ENCODE measurements around the gene GDPD4. TPM values are rescaled to one million over a fixed set of nuclear protein-coding genes. Genes with fewer than 3 reads are reported as not detected.

GDPD4 gene
- polyA plus RNA-seq, 3 donors: not detected

- no peak overlapping the region for H3K27ac ChIP-seq (ENCODE audit: low read depth, low read length)
- WGBS, 3 donors: 88 to 97% (median 96%) methylated on average over 1 of the region's 1 CpG
Observed at GRCh38 chr11:77253690-77254089, 47.8 kb downstream of the GDPD4 start.

DNA sequence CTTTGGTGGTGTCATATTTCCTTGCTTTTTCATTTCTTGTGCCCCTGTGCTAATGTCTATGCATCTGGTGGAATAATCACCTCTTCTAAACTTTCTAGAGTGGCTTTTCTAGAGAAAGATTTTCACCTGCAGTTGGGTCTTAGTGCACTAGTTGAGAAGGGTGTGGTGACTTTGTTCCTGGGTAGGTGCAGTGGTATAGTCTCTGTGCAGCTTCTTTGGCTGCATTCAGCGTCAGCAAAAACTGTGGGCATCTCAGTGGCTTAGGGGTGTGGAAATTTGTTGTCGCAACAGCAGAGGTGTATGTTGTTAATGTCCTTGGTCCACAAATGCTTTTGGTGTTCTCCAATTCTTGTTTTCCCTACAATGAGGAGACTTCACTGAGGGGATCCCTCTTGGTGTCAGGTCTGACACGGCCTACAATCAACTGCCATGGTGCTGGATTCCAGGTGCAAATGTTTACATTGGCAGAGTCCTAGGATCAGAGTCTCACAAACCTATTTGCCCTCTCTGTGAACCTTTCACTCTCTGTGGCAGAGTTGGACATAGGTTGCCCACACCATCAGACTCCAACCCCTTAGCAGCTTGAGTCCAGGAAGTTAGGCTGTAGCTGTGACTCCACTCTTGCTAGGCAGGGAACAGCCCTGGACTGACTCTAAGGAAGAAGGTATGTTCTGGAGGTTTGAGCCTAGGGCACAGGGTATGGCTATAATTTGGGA is 48.8 kb downstream of the GDPD4 start:
- no peak overlapping the region for H3K27ac ChIP-seq (ENCODE audit: low read depth, low read length)
- 69 to 94% (median 88%) methylated on average over 3 of the region's 3 CpGs for WGBS, 3 donors

- WGBS, 3 donors: 79 to 93% (median 90%) methylated on average over 1 of the region's 1 CpG
- H3K27ac ChIP-seq (ENCODE audit: low read depth, low read length): no peak overlapping the region
Observed at GRCh38 chr11:77250881-77251640, 50.4 kb downstream of the GDPD4 start.

- H3K27ac ChIP-seq (ENCODE audit: low read depth, low read length): no peak overlapping the region
- WGBS, 3 donors: 85 to 89% (median 88%) methylated on average over 3 of the region's 3 CpGs
Observed at GRCh38 chr11:77249427-77249826, 52.1 kb downstream of the GDPD4 start.

GRCh38 chr11:77244277-77245027 is 57.0 kb downstream of the GDPD4 start:
- no peak overlapping the region for H3K27ac ChIP-seq (ENCODE audit: low read depth, low read length)
- WGBS, 3 donors: 83 to 92% (median 85%) methylated on average over 7 of the region's 7 CpGs

DNA sequence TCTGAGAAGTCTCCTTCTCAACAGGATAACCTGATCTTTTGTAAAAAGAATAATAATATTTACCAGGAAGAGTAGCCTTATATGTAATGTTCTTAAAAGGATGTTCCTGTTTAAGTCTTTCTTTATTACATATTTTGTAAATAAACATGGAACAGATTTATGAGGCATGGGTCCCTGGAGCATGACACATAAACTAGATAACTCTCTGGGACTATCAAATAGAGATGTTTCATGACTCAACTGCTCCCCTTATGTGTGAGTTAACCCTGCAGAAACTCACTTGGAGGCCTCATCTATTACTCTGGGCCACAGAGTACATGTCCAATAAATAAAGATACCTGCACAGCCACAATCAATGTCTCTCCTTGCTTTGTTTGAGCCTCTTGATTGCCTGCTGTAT is 64.6 kb downstream of the GDPD4 start:
- no peak overlapping the region for H3K27ac ChIP-seq (ENCODE audit: low read depth, low read length)

DNA sequence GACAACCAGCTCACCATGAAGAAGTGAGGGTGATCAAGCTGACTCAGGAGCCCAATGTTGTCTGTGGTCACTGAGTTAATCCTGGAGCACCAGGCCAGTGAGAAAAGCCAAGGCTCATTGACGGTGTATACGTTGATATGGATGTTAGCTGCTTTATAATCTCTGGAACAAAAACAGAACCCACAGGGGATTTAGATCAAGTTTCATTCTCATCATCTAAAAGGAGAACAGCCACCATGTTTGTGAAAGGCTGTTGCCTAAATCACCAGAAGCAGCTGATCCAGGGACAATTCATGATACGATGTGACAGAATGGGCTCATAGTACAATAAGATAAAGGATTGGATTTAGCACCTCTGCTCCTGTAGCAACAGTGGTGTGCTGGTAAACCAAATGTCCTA is 68.5 kb downstream of the GDPD4 start:
- WGBS, 3 donors: 63 to 98% (median 94%) methylated on average over 3 of the region's 3 CpGs
- H3K27ac ChIP-seq (ENCODE audit: low read depth, low read length): no peak overlapping the region

- no peak overlapping the region for H3K27ac ChIP-seq (ENCODE audit: low read depth, low read length)
- 71 to 93% (median 92%) methylated on average over 4 of the region's 4 CpGs for WGBS, 3 donors
Observed at GRCh38 chr11:77232242-77232641, 69.2 kb downstream of the GDPD4 start.

DNA sequence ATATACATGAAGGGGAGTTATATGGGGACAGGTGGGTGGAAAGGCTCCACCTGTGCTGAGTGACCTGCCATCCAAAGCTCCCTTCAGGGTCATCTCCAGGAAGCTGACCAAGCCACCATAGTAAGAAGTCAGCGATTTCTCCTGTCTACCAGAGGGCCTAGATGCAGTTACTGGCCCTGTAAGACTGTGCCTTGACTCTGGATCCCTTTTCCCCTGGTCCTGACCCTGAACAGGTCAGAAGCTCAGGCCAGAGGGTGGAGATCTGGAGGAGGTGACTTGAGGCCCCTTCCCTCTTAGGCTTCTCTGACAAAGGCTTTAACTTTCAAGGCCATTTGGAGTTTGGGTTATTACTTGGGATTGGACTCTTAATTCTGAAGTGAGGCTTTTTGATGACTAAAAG is 69.7 kb downstream of the GDPD4 start:
- 75 to 89% (median 86%) methylated on average over 1 of the region's 1 CpG for WGBS, 3 donors
- no peak overlapping the region for H3K27ac ChIP-seq (ENCODE audit: low read depth, low read length)

GRCh38 chr11:77230878-77231605 is 70.4 kb downstream of the GDPD4 start:
- 96 to 98% (median 97%) methylated on average over 5 of the region's 5 CpGs for WGBS, 3 donors
- H3K27ac ChIP-seq (ENCODE audit: low read depth, low read length): no peak overlapping the region

GRCh38 chr11:77223797-77224196 is 77.7 kb downstream of the GDPD4 start:
- no peak overlapping the region for H3K27ac ChIP-seq (ENCODE audit: low read depth, low read length)
- 68 to 80% (median 78%) methylated on average over 9 of the region's 9 CpGs for WGBS, 3 donors

- WGBS, 3 donors: 77 to 90% (median 87%) methylated on average over 2 of the region's 2 CpGs
- no peak overlapping the region for H3K27ac ChIP-seq (ENCODE audit: low read depth, low read length)
Observed at GRCh38 chr11:77217156-77217555, 84.3 kb downstream of the GDPD4 start.

DNA sequence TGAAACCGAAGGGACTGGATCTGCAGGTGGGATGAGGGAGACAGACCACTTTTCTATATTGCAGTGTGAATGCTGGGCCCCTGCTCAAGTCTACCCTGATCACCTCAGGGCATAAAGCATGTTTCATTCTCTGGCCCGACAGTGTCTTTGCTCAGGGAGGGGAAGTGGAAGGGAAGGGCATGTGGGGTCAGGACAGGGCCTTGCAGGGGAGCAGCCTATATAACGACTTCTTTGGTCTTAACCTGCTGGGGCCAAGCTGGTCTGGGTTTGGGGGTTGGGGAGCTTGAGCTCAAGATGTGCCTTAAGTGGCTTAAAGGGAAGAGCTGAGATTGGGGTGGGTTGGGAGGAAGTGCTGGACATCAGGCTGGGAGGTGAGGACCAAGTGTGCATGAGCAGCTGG is 86.4 kb downstream of the GDPD4 start:
- 76 to 88% (median 79%) methylated on average over 3 of the region's 3 CpGs for WGBS, 3 donors
- no peak overlapping the region for H3K27ac ChIP-seq (ENCODE audit: low read depth, low read length)

DNA sequence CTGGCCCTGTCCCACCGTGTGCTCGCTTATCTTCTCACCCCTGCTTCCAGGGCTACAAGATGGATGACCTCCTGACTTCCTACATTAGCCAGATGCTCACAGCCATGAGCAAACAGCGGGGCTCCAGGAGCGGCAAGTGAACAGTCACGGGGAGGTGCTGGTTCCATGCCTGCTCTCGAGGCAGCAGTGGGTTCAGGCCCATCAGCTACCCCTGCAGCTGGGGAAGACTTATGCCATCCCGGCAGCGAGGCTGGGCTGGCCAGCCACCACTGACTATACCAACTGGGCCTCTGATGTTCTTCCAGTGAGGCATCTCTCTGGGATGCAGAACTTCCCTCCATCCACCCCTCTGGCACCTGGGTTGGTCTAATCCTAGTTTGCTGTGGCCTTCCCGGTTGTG is 86.9 kb downstream of the GDPD4 start:
- WGBS, 3 donors: 90 to 91% (median 91%) methylated on average over 9 of the region's 9 CpGs
- H3K27ac ChIP-seq (ENCODE audit: low read depth, low read length): no peak overlapping the region

- 89 to 91% (median 91%) methylated on average over 18 of the region's 18 CpGs for WGBS, 3 donors
- H3K27ac ChIP-seq (ENCODE audit: low read depth, low read length): no peak overlapping the region
Observed at GRCh38 chr11:77213589-77214428, 87.7 kb downstream of the GDPD4 start.

DNA sequence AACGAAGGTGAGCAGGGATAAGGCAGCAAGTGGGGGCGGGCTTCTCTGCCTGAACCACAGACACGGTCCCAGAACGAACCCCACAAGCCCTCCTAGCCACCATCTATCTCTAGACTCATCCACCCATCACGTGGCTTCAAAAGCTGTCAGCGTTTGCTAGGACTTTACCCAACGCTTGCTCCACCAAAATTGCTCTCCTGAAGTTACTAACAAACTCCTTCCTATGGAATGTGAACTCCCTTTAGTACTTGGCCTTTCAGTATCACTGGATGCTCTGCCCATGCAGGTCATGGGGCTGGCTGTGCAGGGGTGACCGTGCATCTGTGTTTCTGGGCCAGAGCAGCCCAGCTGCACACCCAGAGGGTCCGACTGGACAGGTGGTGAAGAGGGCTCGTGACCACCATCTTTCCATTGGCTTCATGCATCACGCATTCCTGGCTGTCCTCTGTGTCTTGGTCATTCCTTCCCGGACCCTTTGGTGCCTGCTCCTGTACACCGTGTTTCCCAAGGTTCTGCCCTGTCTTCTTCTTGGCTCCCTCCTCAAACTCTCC is 88.4 kb downstream of the GDPD4 start:
- no peak overlapping the region for H3K27ac ChIP-seq (ENCODE audit: low read depth, low read length)
- 86 to 93% (median 87%) methylated on average over 13 of the region's 13 CpGs for WGBS, 3 donors

DNA sequence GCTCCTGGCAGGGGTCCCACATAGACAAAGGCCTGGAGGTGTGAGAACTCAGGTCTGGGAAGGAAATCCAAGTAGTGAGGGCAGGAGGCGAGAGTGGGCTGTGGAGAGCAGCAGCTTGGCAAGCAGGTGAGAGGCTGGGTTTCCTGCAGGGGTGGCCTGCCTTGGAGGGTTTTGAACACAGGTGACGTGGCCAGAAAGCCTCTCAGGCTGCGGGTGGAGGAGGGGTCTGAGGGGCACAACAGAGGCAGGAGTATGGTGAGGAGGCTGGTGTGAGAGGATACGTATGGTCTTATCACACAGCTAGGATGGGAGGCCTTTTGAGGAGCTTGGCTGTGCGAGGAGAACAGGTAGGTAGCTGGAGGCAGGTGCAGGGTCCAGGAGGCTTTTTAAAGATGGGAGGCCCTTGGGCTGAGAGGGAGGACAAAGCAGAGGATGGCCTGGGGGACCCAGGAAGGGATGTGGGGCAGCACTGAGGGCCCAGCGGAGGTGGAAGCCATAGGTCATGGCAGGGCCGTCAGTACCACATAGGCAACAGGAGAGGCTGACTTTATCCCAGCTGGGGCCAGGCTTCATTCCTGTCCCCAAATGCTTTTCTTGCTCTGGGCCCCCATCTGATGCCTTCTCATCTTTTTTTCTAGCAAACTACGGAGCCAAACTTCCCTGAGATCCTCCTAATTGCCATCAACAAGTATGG is 89.0 kb downstream of the GDPD4 start:
- no peak overlapping the region for H3K27ac ChIP-seq (ENCODE audit: low read depth, low read length)
- 86 to 94% (median 90%) methylated on average over 8 of the region's 8 CpGs for WGBS, 3 donors

Data from adipose tissue (tissue), 3 donors.